Lower lobe of right lung (tissue), 2 donors: ENCODE data around the gene ACSS1. TPM values are rescaled to one million over a fixed set of nuclear protein-coding genes. Genes with fewer than 3 reads are reported as not detected.

Experiments
- ATAC-seq, 2 donors: fragments of 200-7000 bp; cut with Tn5 transposase; one replicate each; pipeline ENCODE4 v1.9.1; 2020 to 2022; ENCODE audit warnings: mild to moderate bottlenecking in 2 of 2, moderate library complexity in 2 of 2
- DNase-seq: peaks from one replicate; pipeline ENCODE4 v3.0.0-alpha.2; 2020
- H3K27ac ChIP-seq: fragments of 200-600 bp; one replicate; pipeline ENCODE4 v1.8.0; 2022
- H3K27me3 ChIP-seq: fragments of 200-600 bp; one replicate; pipeline ENCODE4 v1.8.0; 2022; ENCODE audit warnings: low read depth
- H3K36me3 ChIP-seq: fragments of 200-600 bp; one replicate; pipeline ENCODE4 v1.8.0; 2022; ENCODE audit warnings: mild to moderate bottlenecking
- H3K4me1 ChIP-seq: fragments of 200-600 bp; one replicate; pipeline ENCODE4 v1.8.0; 2022
- H3K4me3 ChIP-seq: fragments of 200-600 bp; one replicate; pipeline ENCODE4 v1.8.0; 2022; ENCODE audit warnings: mild to moderate bottlenecking
- H3K9me3 ChIP-seq: fragments of 200-600 bp; one replicate; pipeline ENCODE4 v1.8.0; 2022
- CTCF ChIP-seq: fragments of 200-600 bp; IDR thresholded peaks from one replicate; pipeline ENCODE4 v1.8.0; 2022; ENCODE audit warnings: antibody characterized with exemption, mild to moderate bottlenecking
- intact Hi-C: fragments of 100-400 bp; cut with DNase I; formaldehyde crosslinking; loops from one replicate; pipeline ENCODE4 v1.11.0; 2022
- total RNA-seq: library from RNA; stranded (reverse); fragmentation: NEBNext Ultra II Directional; extraction: Animal tissue kit (Norgen Biotek cat#: 25700); gene quantifications from one replicate; pipeline ENCODE4 v1.2.1, GENCODE V29; 2021
- donor health status: DM: no; HTN: yes; CAD: no; lungs with severe emphysema.

ACSS1 gene
- total RNA-seq, 1 donor from 2014 or later = 41.8 TPM

GRCh38 chr20:25056690-25057233 is 1.2 kb downstream of the ACSS1 start:
- Histone ChIP-seq H3K9me3 (no peaks in the 10 kb centered on the region), H3K36me3 (peaks cover 8% of the 10 kb centered on the region), H3K27me3 (no peaks in the 10 kb centered on the region), H3K4me1 (peaks cover 61% of the 10 kb centered on the region), H3K27ac (peak overlapping the region; percentile 97), H3K4me3 (peak overlapping the region; percentile 91)
- ATAC-seq = no peak
- no peak for DNase-seq
- TF ChIP-seq CTCF = no peak
- intact Hi-C loops = no loop called here

GRCh38 chr20:25055711-25056495 is 2.0 kb downstream of the ACSS1 start:
- ATAC-seq = peak in 1 of 2 donors; percentile 34
- intact Hi-C loops = no loop called here
- H3K4me3 ChIP-seq = peak overlapping the region; percentile 91

GRCh38 chr20:25054995-25055629 is 2.8 kb downstream of the ACSS1 start:
- Histone ChIP-seq H3K4me3 (peak overlapping the region; percentile 91), H3K27me3 (no peaks in the 10 kb centered on the region), H3K4me1 (peaks cover 75% of the 10 kb centered on the region), H3K9me3 (no peaks in the 10 kb centered on the region), H3K36me3 (peaks cover 8% of the 10 kb centered on the region), H3K27ac (peak overlapping the region; percentile 97)
- intact Hi-C loops = no loop called here
- ATAC-seq (no peak), DNase-seq (no peak)
- TF ChIP-seq CTCF = no peak

More at GRCh38 chr20:25055711-25056495, 2.0 kb downstream of the ACSS1 start:
- peak overlapping the region; percentile 97 for H3K27ac ChIP-seq
- DNase-seq = no peak
- no peaks in the 10 kb centered on the region for H3K9me3 ChIP-seq
- TF ChIP-seq CTCF = no peak
- H3K27me3 ChIP-seq = no peaks in the 10 kb centered on the region
- peaks cover 8% of the 10 kb centered on the region for H3K36me3 ChIP-seq
- peaks cover 67% of the 10 kb centered on the region for H3K4me1 ChIP-seq

GRCh38 chr20:25054096-25054820 is 3.7 kb downstream of the ACSS1 start:
- H3K27me3 ChIP-seq = no peaks in the 10 kb centered on the region
- TF ChIP-seq CTCF = no peak
- ATAC-seq (no peak), DNase-seq (no peak)
- H3K27ac ChIP-seq = peak overlapping the region; percentile 74
- H3K4me3 ChIP-seq = no peak overlapping the region
- peaks cover 81% of the 10 kb centered on the region for H3K4me1 ChIP-seq
- H3K36me3 ChIP-seq = peaks cover 8% of the 10 kb centered on the region
- intact Hi-C loops = no loop called here
- no peaks in the 10 kb centered on the region for H3K9me3 ChIP-seq

- intact Hi-C loops = no loop called here
- ATAC-seq (no peak), DNase-seq (no peak)
- H3K27ac ChIP-seq = peak overlapping the region; percentile 74
- H3K36me3 ChIP-seq = peaks cover 8% of the 10 kb centered on the region
- H3K9me3 ChIP-seq = no peaks in the 10 kb centered on the region
- no peak for TF ChIP-seq CTCF
- H3K4me1 ChIP-seq = peaks cover 82% of the 10 kb centered on the region
- H3K4me3 ChIP-seq = peak overlapping the region; percentile 5
- H3K27me3 ChIP-seq = no peaks in the 10 kb centered on the region
Observed at GRCh38 chr20:25053255-25054031, 4.5 kb downstream of the ACSS1 start.
